Tibial artery (tissue), 4 donors: ENCODE results near the gene GRIN3B.

Experiments
- DNase-seq, 2 donors: peaks; one replicate each; pipeline ENCODE4 v3.0.0-alpha.2; 2019
- H3K27ac ChIP-seq, 2 donors: fragments of 200-600 bp; sonication (generic) in 1 of 2; 1 replicate in 1 of 2; 2 replicates in 1 of 2; pipeline ENCODE4 v1.5.1; 2018 to 2019; ENCODE audit warnings: mild to moderate bottlenecking in 1 of 2
- H3K27me3 ChIP-seq, 2 donors: fragments of 200-600 bp; sonication (generic) in 1 of 2; one replicate each; pipeline versions ENCODE4 v1.5.1 to v1.6.0; 2016 to 2019
- H3K36me3 ChIP-seq, 3 donors: fragments of 200-600 bp; sonication (generic) in 2 of 3; one replicate each; pipeline ENCODE4 v1.5.1; 2016 to 2019; ENCODE audit warnings: mild to moderate bottlenecking in 2 of 3
- H3K4me1 ChIP-seq, 4 donors: fragments of 200-600 bp; sonication (generic) in 2 of 4; 1 replicate in 3 of 4; 2 replicates in 1 of 4; pipeline ENCODE4 v1.5.1; 2016 to 2019
- H3K4me3 ChIP-seq, 2 donors: fragments of 200-600 bp; sonication (generic) in 1 of 2; 1 replicate in 1 of 2; 2 replicates in 1 of 2; pipeline ENCODE4 v1.5.1; 2018 to 2019; ENCODE audit warnings: mild to moderate bottlenecking in 2 of 2
- H3K9me3 ChIP-seq, 3 donors: fragments of 200-600 bp; sonication (generic) in 1 of 3; one replicate each; pipeline ENCODE4 v1.5.1; 2016 to 2019
- CTCF ChIP-seq, 2 experiments: fragments of 200-600 bp in 1 of 2; fragments of 450-650 bp in 1 of 2; IDR thresholded peaks; one replicate each; pipeline ENCODE4 v1.5.1; 2017 to 2019; ENCODE audit warnings: antibody characterized with exemption in 2 of 2, mild to moderate bottlenecking in 1 of 2, moderate library complexity in 1 of 2
- intact Hi-C: fragments of 100-400 bp; cut with DNase I; formaldehyde crosslinking; loops from one replicate; pipeline ENCODE4 v1.15.0; 2023; ENCODE audit warnings: low total_unique reads

The GRIN3B gene

GRCh38 chr19:972281-972680, 27.9 kb upstream of the GRIN3B start:
- intact Hi-C loops = no loop called here
- peaks cover 0 to 29% of the 10 kb centered on the region in 2 donors for H3K27me3 ChIP-seq
- no peak overlapping the region for H3K4me3 ChIP-seq
- H3K4me1 ChIP-seq = no peaks in the 10 kb centered on the region
- TF ChIP-seq CTCF (IDR thresholded peaks at IDR 0.05) = no peak
- no peak overlapping the region for H3K27ac ChIP-seq
- no peak for DNase-seq
- H3K9me3 ChIP-seq = peaks cover 0 to 11% (median 5%) of the 10 kb centered on the region in 3 donors
- H3K36me3 ChIP-seq = peaks cover 8 to 43% (median 39%) of the 10 kb centered on the region in 3 donors

- peaks cover 0 to 37% of the 10 kb centered on the region in 2 donors for H3K27me3 ChIP-seq
- H3K27ac ChIP-seq = no peak overlapping the region
- H3K4me3 ChIP-seq = no peak overlapping the region
- peaks cover 0 to 11% (median 5%) of the 10 kb centered on the region in 3 donors for H3K9me3 ChIP-seq
- H3K4me1 ChIP-seq = no peaks in the 10 kb centered on the region
- DNase-seq = no peak
- intact Hi-C loops = no loop called here
- peaks cover 8 to 31% (median 28%) of the 10 kb centered on the region in 3 donors for H3K36me3 ChIP-seq
- TF ChIP-seq CTCF (IDR thresholded peaks at IDR 0.05) = no peak
Observed at GRCh38 chr19:973726-974563, 26.3 kb upstream of the GRIN3B start.

GRCh38 chr19:974564-975257, 25.5 kb upstream of the GRIN3B start:
- Histone ChIP-seq H3K27me3 (peaks cover 0 to 43% of the 10 kb centered on the region in 2 donors), H3K27ac (no peak overlapping the region), H3K9me3 (peaks cover 0 to 11% (median 5%) of the 10 kb centered on the region in 3 donors), H3K4me3 (no peak overlapping the region), H3K36me3 (peaks cover 8 to 23% (median 23%) of the 10 kb centered on the region in 3 donors), H3K4me1 (no peaks in the 10 kb centered on the region)
- DNase-seq = no peak
- intact Hi-C loops = no loop called here
- no peak for TF ChIP-seq CTCF (IDR thresholded peaks at IDR 0.05)

GRCh38 chr19:976476-976875, 23.7 kb upstream of the GRIN3B start:
- Histone ChIP-seq H3K27ac (no peak overlapping the region), H3K36me3 (peaks cover 0 to 8% (median 5%) of the 10 kb centered on the region in 3 donors), H3K4me3 (no peak overlapping the region), H3K4me1 (peaks cover 0 to 4% (median 0%) of the 10 kb centered on the region in 4 donors), H3K27me3 (peaks cover 0 to 52% of the 10 kb centered on the region in 2 donors), H3K9me3 (peaks cover 0 to 2% (median 0%) of the 10 kb centered on the region in 3 donors)
- no peak for TF ChIP-seq CTCF (IDR thresholded peaks at IDR 0.05)
- no peak for DNase-seq
- intact Hi-C loops = no loop called here

GRCh38 chr19:977058-977464, 23.2 kb upstream of the GRIN3B start:
- H3K4me3 ChIP-seq = no peak overlapping the region
- intact Hi-C loops = no loop called here
- H3K27me3 ChIP-seq = peaks cover 0 to 52% of the 10 kb centered on the region in 2 donors
- no peak overlapping the region for H3K27ac ChIP-seq
- DNase-seq = no peak
- H3K4me1 ChIP-seq = peaks cover 0 to 4% (median 0%) of the 10 kb centered on the region in 4 donors
- no peak for TF ChIP-seq CTCF (IDR thresholded peaks at IDR 0.05)
- peaks cover 0 to 2% (median 0%) of the 10 kb centered on the region in 3 donors for H3K36me3 ChIP-seq
- H3K9me3 ChIP-seq = no peaks in the 10 kb centered on the region
